GM04503 (cell line): ENCODE data around the gene RAB26.
"Not testable (repeated sequence)": the region's sequence is repeated elsewhere in the genome, so short reads cannot be mapped to it uniquely, and the experiment has no call there.

Experiments used
- DNase-seq: peaks from one replicate; pipeline ENCODE4 v3.0.0-alpha.2; 2012; ENCODE audit warnings: low read depth

The RAB26 gene

DNA sequence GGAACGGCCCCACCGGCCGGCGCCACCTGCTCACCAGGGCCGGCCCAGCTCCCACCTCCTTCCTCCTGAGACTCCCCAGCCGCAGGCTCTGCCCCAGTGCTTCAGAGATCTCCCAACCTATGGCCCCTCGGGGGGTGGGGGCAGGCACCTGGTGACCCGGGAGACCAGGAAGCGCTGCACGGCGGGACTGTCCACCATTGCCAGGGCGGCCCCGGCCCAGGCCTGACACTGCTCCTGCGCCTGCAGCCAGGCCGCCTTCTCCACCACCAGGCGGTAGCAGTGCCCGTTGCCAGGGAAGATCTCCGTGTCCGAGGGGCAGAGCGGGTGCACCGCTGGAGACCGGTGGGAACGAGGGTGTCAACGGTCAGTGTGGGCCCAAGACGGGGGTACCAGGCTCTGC lies 31.1 kb upstream of the RAB26 start:
- not testable (repeated sequence) for DNase-seq

DNA sequence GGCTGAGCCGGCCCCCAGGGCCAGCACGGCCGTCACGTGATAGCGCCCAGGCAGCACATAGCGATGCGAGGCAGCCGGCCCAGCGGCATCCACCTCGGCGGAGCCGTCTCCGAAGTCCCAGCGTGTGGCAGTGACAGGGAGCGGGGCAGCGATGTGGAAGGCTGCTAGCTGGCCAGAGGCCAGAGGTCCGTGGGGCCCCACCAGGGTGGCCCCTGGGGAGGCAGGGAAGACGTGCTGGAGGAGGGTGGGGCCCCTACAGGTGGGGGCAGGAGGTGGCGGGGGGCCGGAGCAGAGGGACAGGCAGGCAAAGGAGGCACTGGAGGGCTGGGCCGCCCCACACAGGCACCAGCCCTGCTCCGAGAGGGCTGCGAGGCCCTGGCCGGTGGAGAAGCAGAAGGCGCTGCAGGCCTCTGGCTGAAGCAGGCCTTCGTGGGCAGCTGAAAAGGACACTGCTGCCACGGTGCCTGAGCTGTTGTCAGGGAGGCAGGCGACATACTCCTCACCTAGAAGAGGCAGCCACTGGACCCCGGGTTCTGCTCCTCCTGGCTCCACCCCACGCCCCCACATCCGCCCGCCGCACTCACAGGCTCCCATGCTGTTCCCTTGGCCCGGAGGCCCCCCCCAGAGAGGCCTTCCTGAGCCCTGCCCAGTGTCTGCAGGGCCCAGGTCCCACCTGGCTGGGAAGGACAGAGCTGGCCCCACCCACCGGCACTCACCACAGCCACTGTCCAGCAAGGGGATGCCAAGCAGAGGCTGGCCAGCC lies 30.3 kb upstream of the RAB26 start:
- DNase-seq: not testable (repeated sequence)

DNA sequence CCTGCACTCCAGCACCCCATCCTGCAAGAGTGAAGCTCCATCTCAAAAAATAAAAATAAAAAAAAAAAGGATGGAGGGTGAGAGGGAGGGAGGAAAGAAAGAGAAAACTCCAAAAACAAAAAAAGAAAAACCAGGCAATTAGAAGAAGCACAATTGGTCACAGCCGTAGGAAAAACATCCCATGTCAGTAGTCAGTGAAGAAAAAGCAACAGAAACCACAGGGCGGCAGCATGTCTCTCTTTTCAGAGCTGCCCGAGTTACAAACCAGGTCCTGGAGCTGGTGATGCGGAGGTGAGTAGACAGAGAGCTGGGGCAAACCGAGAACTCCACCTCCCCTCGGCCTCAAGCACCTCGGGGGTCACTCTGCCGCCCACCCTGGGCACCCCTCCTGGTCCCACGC lies 27.1 kb upstream of the RAB26 start:
- not testable (repeated sequence) for DNase-seq

DNA sequence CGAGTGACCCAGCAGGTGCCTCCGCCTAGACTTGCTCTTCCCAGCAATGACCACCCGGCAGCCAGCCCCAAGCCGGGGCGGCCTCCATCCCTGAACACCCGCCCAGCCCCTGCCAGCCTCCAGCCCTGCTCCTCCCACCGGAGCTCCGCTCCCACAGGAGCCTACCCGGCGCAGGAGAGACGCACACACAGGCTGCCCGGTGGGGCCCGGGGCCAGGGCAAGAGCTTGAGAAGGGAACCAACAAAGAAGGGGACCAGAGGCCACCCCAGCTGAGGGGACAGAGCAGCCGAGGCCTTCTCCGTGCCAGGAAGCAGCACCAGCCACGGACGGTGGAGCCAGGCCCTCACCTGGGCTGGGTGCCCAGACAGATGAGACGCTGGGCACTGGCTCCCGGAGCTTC lies 26.6 kb upstream of the RAB26 start:
- no peak for DNase-seq

DNA sequence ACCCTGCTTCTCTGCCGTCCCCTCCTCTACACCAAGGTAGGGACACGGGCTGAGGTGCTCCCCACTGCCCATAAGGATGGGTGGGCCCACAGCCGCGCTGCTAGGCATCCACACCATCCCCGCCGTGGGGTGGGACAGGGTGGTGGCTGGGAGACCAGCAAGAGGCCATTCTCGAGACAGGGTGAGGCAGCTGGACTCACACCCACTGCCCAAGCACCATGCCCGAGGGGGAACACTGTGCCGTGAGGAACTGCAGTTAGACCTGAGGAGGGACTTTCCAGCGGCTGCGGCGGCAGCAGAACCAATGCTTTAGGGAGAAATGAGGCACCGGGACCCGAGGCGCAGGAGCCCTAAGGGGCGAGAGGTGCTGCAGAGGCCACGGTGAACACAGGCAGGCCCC lies 26.0 kb upstream of the RAB26 start:
- DNase-seq: no peak

DNA sequence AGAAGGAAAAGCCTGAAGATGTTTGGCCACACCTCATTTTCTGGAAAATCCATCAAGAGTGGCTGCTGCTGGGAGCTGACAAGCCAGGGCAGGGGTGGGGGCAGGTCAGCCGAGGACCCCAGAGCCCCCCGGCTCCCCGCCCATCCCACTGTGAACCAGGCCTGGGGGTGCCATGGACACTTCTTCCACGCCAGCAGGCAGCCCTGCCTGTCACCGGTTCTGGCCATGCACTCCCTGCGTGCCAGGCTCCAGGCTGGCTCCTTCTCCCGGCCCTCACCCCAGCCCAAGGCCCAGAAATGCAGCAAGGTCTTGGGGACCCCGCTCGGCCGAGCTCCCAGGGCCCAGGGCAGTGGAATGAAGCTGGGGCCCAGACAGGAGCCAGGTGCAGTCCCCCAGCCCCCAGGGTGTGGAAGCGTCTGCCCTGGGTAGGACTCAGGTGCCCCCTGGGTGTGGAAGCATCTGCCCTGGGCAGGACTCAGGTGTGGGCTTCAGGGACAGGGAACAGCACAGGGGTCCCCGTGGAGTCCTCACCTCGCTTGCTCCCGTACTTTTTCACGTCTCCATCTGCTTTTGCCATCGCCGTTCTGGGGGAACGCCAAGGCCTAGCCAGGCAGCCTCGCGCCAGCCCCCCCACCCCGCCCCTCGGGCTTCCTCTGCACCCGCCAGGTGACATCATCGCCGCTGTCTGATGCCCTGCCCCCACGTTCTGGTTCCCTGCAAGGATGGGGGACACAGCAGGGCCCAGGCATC lies 25.3 kb upstream of the RAB26 start:
- not testable (repeated sequence) for DNase-seq

DNA sequence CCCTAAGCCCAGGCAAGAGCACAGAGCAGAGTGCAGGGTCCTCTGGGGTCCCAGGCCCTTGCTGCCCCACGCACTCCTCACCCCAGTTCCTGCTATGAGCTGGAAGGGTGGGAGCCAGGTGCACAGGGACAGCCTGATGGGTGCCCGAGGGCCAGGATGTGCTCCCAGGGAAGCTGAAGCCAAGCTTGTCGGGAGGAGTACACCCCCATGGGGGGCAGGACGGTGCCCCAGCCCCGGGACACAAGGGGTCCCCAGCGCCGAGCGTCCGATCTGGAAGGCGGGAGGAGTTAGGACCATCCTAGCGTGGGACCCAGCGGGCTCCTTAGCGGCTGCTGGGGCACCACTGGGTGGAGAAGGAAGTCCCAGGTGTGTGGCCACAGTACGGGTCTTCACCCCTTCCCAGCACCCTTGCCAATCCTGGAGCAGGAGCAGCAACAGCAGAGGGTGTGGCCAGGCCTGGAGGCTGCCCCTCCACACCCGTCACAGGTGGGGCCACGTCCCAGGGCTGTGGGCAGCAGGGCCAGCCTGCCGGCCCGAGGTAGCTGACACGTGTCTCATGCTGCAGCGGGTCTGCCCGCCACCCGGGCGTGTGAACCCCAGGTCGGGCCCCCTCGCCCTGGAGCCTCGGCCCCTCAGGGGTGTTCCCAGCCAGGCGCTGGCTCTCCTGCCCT lies 24.6 kb upstream of the RAB26 start:
- not testable (repeated sequence) for DNase-seq

DNA sequence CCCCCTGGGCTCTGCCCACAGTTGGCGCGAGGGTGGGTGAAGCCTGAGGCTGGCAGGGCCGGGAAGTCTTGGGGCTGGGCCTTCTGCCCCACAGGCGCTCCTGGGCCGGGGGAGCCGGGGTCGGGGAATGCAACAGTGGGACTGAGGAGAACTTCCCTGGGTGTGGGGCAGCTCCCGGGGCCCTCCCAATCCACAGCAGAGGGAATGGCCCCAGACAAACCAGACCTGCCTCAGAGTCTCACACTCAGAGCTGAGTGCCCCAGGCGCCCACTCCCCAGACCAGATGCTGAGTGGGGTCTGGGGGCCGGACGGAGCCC lies 24.1 kb upstream of the RAB26 start:
- DNase-seq: not testable (repeated sequence)

DNA sequence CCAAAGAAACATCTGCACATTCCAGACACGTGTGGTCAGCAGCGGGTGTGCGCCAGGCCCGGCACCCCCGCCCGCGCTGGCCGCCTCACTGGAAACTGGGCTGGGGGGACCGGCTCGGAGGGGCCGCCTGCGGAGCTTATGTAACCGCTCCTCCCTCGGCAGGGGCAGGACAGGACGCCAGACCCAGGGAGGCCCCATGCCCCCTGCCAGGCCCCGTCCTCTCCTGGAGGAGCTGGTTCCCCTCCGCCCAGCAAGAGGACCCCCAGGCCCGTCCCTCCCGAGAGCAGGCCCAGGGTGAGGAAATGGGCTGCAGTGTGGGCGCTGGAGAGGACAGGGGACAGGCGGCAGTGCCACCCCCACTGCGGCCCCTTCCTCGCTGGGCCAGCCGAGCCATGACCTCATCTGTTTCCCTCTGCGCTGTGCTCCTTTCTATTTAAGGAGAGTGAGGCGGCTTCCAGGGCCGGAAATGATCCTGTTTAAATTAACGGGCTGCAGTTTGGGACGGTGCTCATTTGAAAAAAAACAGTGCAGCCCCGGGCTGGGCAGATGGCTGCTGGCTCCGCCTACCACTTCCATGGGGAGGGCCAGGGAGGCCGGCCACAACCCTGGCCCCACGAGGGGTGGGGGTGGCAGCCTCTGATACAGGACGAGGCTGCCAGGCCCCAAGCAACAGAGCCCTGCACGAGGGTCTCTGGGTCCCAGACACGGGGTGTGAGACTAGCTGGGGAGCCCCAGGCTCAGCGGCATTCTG lies 23.6 kb upstream of the RAB26 start:
- DNase-seq: not testable (repeated sequence)

DNA sequence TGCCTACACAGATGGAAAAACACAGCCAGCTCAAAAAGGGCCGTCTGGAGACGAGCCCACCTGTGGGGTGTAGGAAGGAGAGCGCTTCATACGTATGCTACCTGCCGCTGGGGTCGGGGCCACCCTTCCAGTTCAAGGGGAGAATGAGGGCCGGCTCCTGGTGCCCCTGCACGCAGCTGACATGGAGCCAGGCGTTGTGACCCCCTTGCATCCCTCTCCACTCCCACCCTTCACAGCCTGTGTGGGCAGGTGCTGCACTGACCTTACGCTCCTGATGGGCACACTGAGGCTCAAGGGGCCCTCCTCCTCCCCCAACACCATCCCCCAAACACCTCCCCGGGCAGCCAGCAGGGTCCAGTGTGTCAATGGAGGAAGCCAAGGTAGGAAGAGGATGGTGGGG lies 22.8 kb upstream of the RAB26 start:
- not testable (repeated sequence) for DNase-seq

DNA sequence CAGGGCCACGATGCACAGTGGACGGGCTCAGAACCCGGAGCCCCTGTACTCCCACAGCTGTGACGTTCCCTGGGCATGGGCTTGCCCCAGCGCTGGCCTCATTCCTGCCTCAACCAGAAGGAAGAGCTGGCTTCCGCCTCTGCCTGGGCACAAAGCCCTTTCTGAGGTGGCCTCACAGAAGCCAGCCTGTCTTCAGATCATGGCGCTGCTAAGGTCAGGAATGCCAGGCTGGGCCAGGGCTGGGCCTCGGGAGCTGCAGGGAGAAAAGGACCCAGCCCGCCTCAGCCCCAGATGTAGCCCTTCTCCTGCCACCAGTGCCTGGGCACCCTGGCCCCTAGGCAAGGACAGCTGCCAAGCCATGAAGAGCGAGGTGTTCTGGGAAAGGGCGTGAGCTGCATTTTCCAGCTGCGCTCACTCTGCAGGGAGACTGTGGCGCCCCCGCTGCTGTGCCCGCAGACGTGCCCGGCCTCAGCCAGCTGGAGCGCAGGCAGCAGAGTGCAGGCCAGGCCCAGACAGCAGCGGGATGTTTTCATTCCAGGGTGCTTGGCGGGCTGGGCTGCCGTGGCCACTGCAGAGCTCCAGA lies 22.2 kb upstream of the RAB26 start:
- not testable (repeated sequence) for DNase-seq

DNA sequence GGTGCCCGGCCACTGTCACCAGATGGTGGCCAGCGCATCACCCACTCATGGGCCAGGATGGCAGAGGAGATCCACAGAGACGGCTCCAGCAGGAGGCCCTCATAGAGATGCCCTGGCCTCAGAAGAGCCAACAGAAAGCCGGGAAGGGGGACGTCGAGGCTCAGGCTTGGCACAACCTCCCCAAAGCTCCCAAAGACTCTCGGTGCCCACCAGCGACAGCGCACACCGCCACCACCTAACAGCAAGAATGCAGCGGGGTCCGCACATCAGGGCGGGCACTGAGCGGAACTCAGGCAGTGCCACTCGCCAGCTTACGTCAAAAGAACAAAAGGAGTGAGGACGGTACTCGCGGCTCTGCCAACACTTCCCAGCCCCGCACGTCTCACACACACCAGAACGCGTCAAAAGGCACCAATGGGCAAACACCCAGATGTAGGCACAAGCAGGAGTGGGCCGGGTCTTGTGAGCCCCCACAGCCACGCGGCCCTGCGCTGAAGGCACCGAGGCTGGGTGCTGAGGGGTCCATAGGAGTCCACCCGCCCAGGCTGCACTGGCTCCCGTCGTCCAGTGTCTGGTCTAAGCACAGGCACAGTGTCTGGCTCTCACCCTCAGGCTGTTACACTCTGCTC lies 21.4 kb upstream of the RAB26 start:
- DNase-seq: not testable (repeated sequence)

DNA sequence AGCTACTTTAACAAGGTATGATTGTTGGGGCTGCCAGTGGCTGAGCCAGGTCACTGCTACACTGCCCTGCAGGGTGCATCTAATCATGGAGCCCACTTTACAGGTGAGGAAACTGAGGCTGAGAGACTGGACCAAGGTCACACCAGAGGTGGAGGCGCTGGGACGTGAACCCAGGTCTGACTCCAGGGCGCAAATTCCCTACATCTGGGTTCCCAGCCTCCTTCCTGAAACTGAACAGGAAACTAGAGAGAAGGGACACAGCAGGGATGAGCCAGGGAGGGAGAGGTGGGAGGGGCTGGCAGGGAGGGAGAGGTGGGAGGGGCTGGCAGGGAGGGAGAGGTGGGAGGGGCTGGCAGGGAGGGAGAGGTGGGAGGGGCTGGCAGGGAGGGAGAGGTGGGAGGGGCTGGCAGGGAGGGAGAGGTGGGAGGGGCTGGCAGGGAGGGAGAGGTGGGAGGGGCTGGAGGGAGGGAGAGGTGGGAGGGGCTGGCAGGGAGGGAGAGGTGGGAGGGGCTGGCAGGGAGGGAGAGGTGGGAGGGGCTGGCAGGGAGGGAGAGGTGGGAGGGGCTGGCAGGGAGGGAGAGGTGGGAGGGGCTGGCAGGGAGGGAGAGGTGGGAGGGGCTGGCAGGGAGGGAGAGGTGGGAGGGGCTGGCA lies 20.7 kb upstream of the RAB26 start:
- not testable (repeated sequence) for DNase-seq

DNA sequence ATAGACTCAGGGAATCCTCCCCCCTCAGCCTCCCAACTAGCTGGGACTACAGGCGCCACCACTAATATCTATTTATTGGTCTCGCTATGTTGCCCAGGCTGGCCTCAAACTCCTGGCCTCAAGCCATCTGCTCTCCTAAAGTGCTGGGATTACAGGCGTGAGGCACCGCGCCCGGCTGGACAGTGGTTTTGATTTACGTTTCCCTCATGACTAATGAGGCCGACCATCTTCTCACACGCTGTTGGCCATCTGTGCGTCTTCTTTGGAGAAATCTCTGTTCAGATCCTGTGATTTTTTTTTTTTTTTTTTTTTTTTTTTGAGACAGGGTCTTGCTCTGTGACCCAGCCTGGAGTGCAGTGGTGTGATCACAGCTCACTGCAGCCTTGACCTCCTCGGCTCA lies 19.2 kb upstream of the RAB26 start:
- DNase-seq: not testable (repeated sequence)

DNA sequence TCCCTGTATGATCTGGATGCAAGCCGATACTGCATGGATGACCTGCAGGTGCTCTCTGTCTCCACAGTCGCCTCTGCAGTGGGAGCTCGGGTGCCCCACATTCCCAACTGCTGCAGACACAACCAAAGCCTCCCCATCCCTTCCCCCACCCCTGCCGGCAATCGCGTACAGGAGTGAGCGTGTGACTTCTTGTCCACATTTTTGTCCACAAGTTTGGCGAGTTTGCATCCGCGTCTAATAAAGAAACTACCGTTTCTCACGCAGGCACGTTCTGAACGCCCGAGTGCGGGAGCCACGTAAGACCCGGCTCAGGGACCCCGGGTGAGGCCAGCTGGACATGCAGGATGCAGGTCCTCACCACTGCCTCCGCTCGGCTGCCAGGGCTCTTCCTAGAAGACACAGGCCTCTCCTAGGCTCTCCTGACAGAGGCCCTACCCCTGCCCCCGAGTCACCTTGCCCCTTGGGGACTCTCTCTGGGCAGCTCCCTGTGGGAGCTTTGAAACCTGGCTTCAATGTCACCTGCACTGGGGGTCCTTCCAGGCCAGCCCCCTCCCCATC lies 18.5 kb upstream of the RAB26 start:
- DNase-seq: not testable (repeated sequence)

DNA sequence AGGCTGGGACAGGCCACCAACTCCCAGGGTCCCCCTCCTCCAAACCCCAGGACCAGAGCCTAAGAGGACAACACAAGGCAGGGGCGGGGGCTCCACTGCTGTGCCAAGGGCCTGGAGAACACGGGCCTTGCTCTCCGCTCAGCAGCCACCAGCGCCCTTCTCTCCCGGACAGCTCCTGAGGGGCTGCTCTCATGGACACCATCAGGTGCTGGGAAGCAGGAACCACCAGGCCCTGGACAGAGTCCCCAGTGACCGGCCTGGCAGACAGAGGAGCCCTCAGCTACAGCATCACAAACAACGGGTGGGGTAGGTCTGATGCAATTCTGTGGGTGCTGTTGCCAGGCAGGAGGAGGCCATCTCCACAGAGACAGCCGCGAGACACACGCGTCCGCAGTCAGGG lies 14.6 kb upstream of the RAB26 start:
- not testable (repeated sequence) for DNase-seq

DNA sequence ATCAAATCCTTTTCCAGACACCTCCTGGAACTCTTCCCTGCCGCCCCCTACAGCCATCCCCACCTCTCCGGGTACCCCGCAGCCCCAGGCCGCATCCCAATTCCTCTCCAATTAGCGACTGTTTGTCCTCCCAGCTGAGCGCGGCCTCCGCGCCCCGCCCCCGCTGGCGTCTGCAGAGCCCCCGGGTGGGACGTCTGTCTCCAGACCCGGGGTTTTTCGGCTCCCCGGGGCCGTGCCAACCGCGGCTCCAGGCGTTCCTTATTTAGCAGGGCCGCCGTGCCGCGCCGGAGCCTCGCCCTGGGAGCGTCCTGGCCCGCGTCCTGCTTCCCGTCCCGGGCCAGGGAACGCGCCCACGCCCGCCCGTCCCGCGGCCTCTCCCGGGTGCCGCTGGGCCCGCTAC lies 13.4 kb upstream of the RAB26 start:
- DNase-seq: not testable (repeated sequence)

DNA sequence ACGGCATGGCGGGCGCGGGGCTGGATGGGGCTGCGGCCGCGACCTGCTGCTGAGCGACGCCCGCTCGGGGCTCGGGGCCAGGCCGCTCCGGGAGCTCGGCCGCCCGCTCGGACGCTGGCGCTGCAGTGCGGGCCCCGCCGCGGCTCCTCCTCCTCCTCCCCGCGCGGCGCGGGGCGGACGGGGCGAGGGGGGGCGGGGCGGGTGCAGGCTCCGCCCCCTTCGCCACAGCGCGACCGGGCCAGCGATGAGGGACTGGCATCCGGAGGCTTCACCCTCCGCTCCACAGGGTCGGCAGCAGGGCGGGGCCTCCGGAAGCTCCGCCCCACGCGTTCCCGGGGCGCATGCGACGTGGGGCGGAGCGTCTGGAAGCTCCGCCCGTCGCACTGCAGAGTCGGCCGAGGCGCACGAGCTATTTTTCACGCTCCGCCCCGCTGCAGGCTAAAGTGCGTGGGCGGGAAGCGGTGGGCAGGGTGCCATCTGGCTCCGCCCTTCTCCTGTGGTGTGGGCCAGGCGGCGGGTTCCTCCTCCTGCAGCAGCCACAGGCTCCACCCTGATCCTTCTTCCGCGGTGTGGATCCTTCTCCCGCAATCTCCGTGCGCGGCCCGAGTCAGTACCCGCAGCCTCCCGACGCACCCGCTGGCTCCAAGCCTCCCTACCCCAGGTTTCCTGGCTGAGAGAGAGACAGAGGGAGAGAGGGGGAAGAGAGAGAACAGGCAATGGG lies 12.5 kb upstream of the RAB26 start, which contains the start of gene PKD1:
PKD1 (minus strand) TSS at position 129 of the 721 bp plus-strand sequence. CDS start 209 bp downstream, outside the sequence.
- DNase-seq: peak; percentile 77

DNA sequence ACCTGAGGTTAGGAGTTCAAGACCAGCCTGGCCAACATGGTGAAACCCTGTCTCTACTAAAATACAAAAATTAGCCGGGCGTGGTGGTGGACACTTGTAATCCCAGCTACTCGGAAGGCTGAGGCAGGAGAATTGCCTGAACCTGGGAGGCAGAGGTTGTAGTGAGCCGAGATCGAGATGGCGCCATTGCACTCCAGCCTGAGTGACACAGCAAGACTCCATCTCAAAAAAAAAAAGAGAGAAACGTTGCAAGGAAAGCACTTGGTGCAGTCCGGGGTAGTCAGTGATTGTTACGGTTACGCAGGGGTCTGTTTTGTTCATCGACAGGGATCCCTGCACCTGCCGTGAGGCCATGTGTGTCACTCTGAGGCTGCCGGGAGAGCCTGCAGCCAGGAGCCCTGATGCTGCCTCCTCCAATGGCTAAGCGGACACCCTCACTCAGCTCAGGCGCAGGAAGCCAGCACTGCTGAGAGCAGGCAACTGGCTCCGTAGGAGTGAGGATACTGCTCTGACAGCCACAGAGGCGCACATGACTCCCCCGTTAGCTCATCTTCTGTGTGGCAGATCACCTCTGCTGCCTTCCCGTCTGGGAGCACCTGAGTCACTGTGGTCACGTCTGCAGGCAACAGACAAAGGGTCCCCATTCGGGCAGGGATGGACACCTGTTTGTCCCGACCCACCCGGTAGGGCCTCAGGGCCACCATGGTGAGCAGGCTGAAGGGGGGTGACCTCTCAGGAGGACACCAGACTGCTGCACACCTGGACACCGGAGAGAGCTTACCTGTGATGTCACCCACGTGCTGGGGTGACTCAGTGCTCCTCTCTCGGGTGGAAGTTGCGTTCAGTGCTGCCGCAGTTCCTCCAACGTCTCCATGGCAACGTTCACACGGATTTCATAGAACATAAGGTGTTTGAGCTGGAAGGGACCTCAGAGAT lies 5.2 kb upstream of the RAB26 start:
- DNase-seq: no peak
